HEK293 (cell line): ENCODE data around the gene CDC14B.

Experiments
- CTCF ChIA-PET: fragments of 350-600 bp; formaldehyde crosslinking; extraction: SDS; loops from one replicate; lab custom pipeline; 2021; ENCODE audit warnings: antibody characterized with exemption; lab: Yijun Ruan, JAX
- POLR2A ChIA-PET: fragments of 300-600 bp; formaldehyde crosslinking; extraction: SDS; loops from one replicate; lab custom pipeline; 2020; ENCODE audit warnings: antibody characterized with exemption, inconsistent platforms; lab: Yijun Ruan, JAX
- H3K27ac ChIP-seq: fragments of 200-500 bp; sonication (Bioruptor generic); 2 replicates; pipeline ENCODE4 v1.5.1; 2014; ENCODE audit warnings: low read depth, low read length, control low read depth, inconsistent platforms; ENCODE audit errors: extremely low read depth
- H3K36me3 ChIP-seq, 2 experiments: fragments of 200-500 bp in 1 of 2; sonication (Bioruptor generic) in 1 of 2; 1 replicate in 1 of 2; 2 replicates in 1 of 2; pipeline ENCODE4 v1.5.1; 2014 to 2017; ENCODE audit warnings: inconsistent platforms in 2 of 2, low read length in 2 of 2; ENCODE audit not compliant: control insufficient read depth in 2 of 2, insufficient read depth in 1 of 2
- H3K4me1 ChIP-seq: fragments of 200-500 bp; sonication (Bioruptor generic); 2 replicates; pipeline ENCODE4 v1.5.1; 2014; ENCODE audit warnings: mild to moderate bottlenecking, low read length, inconsistent platforms; ENCODE audit not compliant: control insufficient read depth, insufficient read depth
- H3K4me3 ChIP-seq: 2 replicates; pipeline ENCODE4 v1.5.1; 2011; ENCODE audit warnings: low read depth, mild to moderate bottlenecking, control low read depth, low read length, moderate library complexity
- H3K9me3 ChIP-seq: fragments of 200-500 bp; sonication (Bioruptor generic); 2 replicates; pipeline ENCODE4 v1.5.1; 2014; ENCODE audit warnings: low read depth, low read length, inconsistent platforms; ENCODE audit not compliant: control insufficient read depth, insufficient read depth
- ATF2 ChIP-seq: fragments of 450-650 bp; formaldehyde crosslinking; IDR thresholded peaks from 2 replicates; pipeline ENCODE4 v1.5.1; 2016; ENCODE audit warnings: missing biosample characterization, missing genetic modification characterization, low read depth
- GLI4 ChIP-seq: fragments of 450-650 bp; formaldehyde crosslinking; IDR thresholded peaks from 2 replicates; pipeline ENCODE4 v1.5.1; 2016; ENCODE audit warnings: missing biosample characterization, missing genetic modification characterization
- KLF7 ChIP-seq: fragments of 450-650 bp; formaldehyde crosslinking; IDR thresholded peaks from 2 replicates; pipeline ENCODE4 v1.5.1; 2016; ENCODE audit warnings: missing biosample characterization, missing genetic modification characterization, borderline replicate concordance
- SCRT2 ChIP-seq: fragments of 450-650 bp; formaldehyde crosslinking; IDR thresholded peaks from 2 replicates; pipeline ENCODE4 v1.5.1; 2016; ENCODE audit warnings: missing biosample characterization, missing genetic modification characterization
- TRIM28 ChIP-seq: IDR thresholded peaks from 2 replicates; pipeline ENCODE4 v1.6.1; 2011; ENCODE audit warnings: low read length, control low read depth, borderline replicate concordance
- ZBTB11 ChIP-seq: fragments of 450-650 bp; formaldehyde crosslinking; conservative IDR thresholded peaks from 2 replicates; pipeline ENCODE4 v1.5.1; 2016; ENCODE audit warnings: low read depth, missing biosample characterization, missing genetic modification characterization
- ZBTB44 ChIP-seq: fragments of 450-650 bp; IDR thresholded peaks from 2 replicates; pipeline ENCODE4 v1.5.1; 2018; ENCODE audit warnings: missing biosample characterization, mild to moderate bottlenecking, missing genetic modification characterization
- ZBTB8A ChIP-seq: fragments of 450-650 bp; formaldehyde crosslinking; IDR thresholded peaks from 2 replicates; pipeline ENCODE4 v1.5.1; 2016; ENCODE audit warnings: missing biosample characterization, missing genetic modification characterization
- ZNF16 ChIP-seq: fragments of 450-650 bp; formaldehyde crosslinking; IDR thresholded peaks from 2 replicates; pipeline ENCODE4 v1.5.1; 2016; ENCODE audit warnings: low read depth, missing biosample characterization, missing genetic modification characterization
- ZNF184 ChIP-seq: fragments of 450-650 bp; IDR thresholded peaks from 2 replicates; pipeline ENCODE4 v1.5.1; 2018; ENCODE audit warnings: missing biosample characterization, mild to moderate bottlenecking, missing genetic modification characterization
- ZNF19 ChIP-seq: fragments of 450-650 bp; formaldehyde crosslinking; IDR thresholded peaks from 2 replicates; pipeline ENCODE4; 2016; ENCODE audit warnings: missing biosample characterization, missing genetic modification characterization, low read depth
- ZNF266 ChIP-seq: fragments of 450-650 bp; formaldehyde crosslinking; IDR thresholded peaks from 2 replicates; pipeline ENCODE4 v1.5.1; 2016; ENCODE audit warnings: missing biosample characterization, missing genetic modification characterization, low read depth
- ZNF280C ChIP-seq: fragments of 450-650 bp; formaldehyde crosslinking; IDR thresholded peaks from 2 replicates; pipeline ENCODE4 v1.5.1; 2016; ENCODE audit warnings: missing biosample characterization, missing genetic modification characterization
- ZNF37A ChIP-seq: fragments of 450-650 bp; IDR thresholded peaks from 2 replicates; pipeline ENCODE4 v1.5.1; 2018; ENCODE audit warnings: missing biosample characterization, missing genetic modification characterization
- ZNF48 ChIP-seq: fragments of 450-650 bp; formaldehyde crosslinking; IDR thresholded peaks from 2 replicates; pipeline ENCODE4 v1.5.1; 2016; ENCODE audit warnings: missing biosample characterization, missing genetic modification characterization
- ZNF639 ChIP-seq: fragments of 450-650 bp; formaldehyde crosslinking; IDR thresholded peaks from 2 replicates; pipeline ENCODE4 v1.5.1; 2016; ENCODE audit warnings: missing biosample characterization, missing genetic modification characterization
- ZNF791 ChIP-seq: fragments of 450-650 bp; formaldehyde crosslinking; IDR thresholded peaks from 2 replicates; pipeline ENCODE4 v1.5.1; 2016; ENCODE audit warnings: missing biosample characterization, missing genetic modification characterization
- ZSCAN16 ChIP-seq: fragments of 450-650 bp; formaldehyde crosslinking; IDR thresholded peaks from 2 replicates; pipeline ENCODE4 v1.5.1; 2016; ENCODE audit warnings: missing biosample characterization, missing genetic modification characterization
- ZSCAN30 ChIP-seq: fragments of 450-650 bp; IDR thresholded peaks from 2 replicates; pipeline ENCODE4 v1.5.1; 2018; ENCODE audit warnings: missing biosample characterization, mild to moderate bottlenecking, missing genetic modification characterization, moderate library complexity

The CDC14B gene

GRCh38 chr9:96564217-96564616 is 55.4 kb downstream of the CDC14B start (continued):
- no peak for TF ChIP-seq ZBTB11 (tag by site-specific recombination)
- no peak for TF ChIP-seq ZNF266 (tag by site-specific recombination)
- no peak for TF ChIP-seq ATF2
- no peak for TF ChIP-seq TRIM28
- TF ChIP-seq KLF7 (tag by site-specific recombination), result no peak
- TF ChIP-seq, all 188 proteins: peak for 0

GRCh38 chr9:96559339-96559943 is 60.2 kb downstream of the CDC14B start:
- Histone ChIP-seq H3K27ac (no peak overlapping the region), H3K9me3 (no peaks in the 10 kb centered on the region), H3K36me3 (peaks cover 0 to 4% of the 10 kb centered on the region in 2 experiments; a peak in 1 of 3 replicates), H3K4me1 (no peaks in the 10 kb centered on the region), H3K4me3 (no peak overlapping the region)
- ChIA-PET POLR2A (no interaction called here), CTCF (interaction anchor here (0.6 kb wide), 2 partner anchors 110 to 1913 kb away, joined by 3 read pairs; partner anchors contain the start of gene HABP4)
- TF ChIP-seq ZNF48 (tag by site-specific recombination) (no peak), ZNF16 (tag by site-specific recombination) (no peak), ZSCAN30 (tag by site-specific recombination) (no peak), ZNF184 (tag by site-specific recombination) (no peak)

- Histone ChIP-seq H3K9me3 (no peaks in the 10 kb centered on the region), H3K36me3 (peaks cover 0 to 4% of the 10 kb centered on the region in 2 experiments; a peak in 1 of 3 replicates), H3K27ac (no peak overlapping the region), H3K4me1 (no peaks in the 10 kb centered on the region), H3K4me3 (no peak overlapping the region)
- POLR2A ChIA-PET, result no interaction called here
- CTCF ChIA-PET, result interaction anchor here (0.7 kb wide), 1 partner anchor 9 kb away, joined by 3 read pairs; no protein-coding TSS in a partner anchor
- TF ChIP-seq ZNF19 (tag by site-specific recombination), result no peak
- no peak for TF ChIP-seq GLI4 (tag by site-specific recombination)
- no peak for TF ChIP-seq ZSCAN16 (tag by site-specific recombination)
- TF ChIP-seq ZNF791 (tag by site-specific recombination), result no peak
- no peak for TF ChIP-seq ZNF280C (tag by site-specific recombination)
- no peak for TF ChIP-seq ZBTB8A (tag by site-specific recombination)
- no peak for TF ChIP-seq ZNF37A (tag by site-specific recombination)
- TF ChIP-seq ZNF639, result no peak
- no peak for TF ChIP-seq SCRT2 (tag by site-specific recombination)
- no peak for TF ChIP-seq KLF7 (tag by site-specific recombination)
- TF ChIP-seq ZBTB44 (tag by site-specific recombination), result no peak
Measured at GRCh38 chr9:96557921-96558320, 61.7 kb downstream of the CDC14B start.
